Measurements from ENCODE around the gene PACC1. TPM values are rescaled to one million over a fixed set of nuclear protein-coding genes. Genes with fewer than 3 reads are reported as not detected.

PACC1 gene
- total and polyA plus RNA-seq, 2 donors (not counting 3 experiments of a cell fraction or from before 2014, with no cell fraction given), result 21.0 to 22.3 TPM

DNA sequence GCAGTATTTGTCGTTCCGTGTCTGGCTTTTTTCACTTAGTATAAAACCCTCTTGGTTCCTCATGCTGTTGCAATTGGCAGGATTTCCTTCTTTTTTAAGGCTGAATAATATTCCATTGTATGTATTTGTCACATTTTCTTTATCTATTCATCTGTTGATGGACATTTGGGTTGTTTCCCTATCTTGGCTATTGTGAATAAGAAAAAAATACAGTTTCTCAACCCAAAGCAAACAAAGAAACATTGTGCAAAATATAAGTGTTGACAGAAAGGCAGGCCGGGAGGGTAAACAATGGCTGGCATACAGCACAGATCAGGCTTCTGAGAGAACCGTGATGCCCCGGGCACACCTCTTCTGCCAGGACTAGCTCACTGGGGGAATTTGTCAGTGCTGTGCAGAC lies 45.0 kb upstream of the PACC1 start:
- CTCF ChIA-PET, result interaction anchor here (0.6 to 1.0 kb wide), 2 partner anchors 20 to 425 kb away, joined by 3 read pairs; partner anchors contain the start of gene INTS7
- POLR2A ChIA-PET, result no interaction called here
- DNase-seq (ENCODE audit: low read depth, low spot score) (no peak), FAIRE-seq (no peak)
- Histone ChIP-seq H3K27me3 (ENCODE audit: control insufficient read depth in 2 of 2, insufficient read depth in 2 of 2, low read length in 2 of 2) (peaks cover 0 to 4% of the 10 kb centered on the region in 2 experiments), H3K4me1 (ENCODE audit: control insufficient read depth, extremely low read depth, insufficient read depth, low read length) (no peaks in the 10 kb centered on the region), H4K20me1 (replicated peaks; ENCODE audit: control insufficient read depth, extremely low read depth, insufficient read depth, low read length) (no peaks in the 10 kb centered on the region), H3K9me1 (replicated peaks; ENCODE audit: control insufficient read depth, extremely low read depth, insufficient read depth, low read length) (no peaks in the 10 kb centered on the region), H3K9me3 (replicated peaks; ENCODE audit: control insufficient read depth, insufficient read depth, low read length) (no peaks in the 10 kb centered on the region), H3K4me2 (ENCODE audit: insufficient read depth, low read length) (no peak overlapping the region), H3K79me2 (ENCODE audit: control insufficient read depth, insufficient read depth, low read length) (no peaks in the 10 kb centered on the region), H3K27ac (ENCODE audit: insufficient read depth, low read depth, low read length) (no peak overlapping the region), H3K4me3 (replicated peaks in 1 of 3; ENCODE audit: insufficient read depth in 1 of 3, low read depth in 1 of 3, low read length in 3 of 3) (no peak overlapping the region), H3K36me3 (ENCODE audit: control insufficient read depth in 2 of 2, extremely low read depth in 1 of 2, insufficient read depth in 2 of 2, low read length in 2 of 2) (no peaks in the 10 kb centered on the region), H3K9ac (replicated peaks; ENCODE audit: extremely low read depth, insufficient read depth, low read length) (no peak overlapping the region), H2AFZ (ENCODE audit: low read depth, low read length) (no peak overlapping the region)
- TF ChIP-seq FOS (IDR thresholded peaks at IDR 0.05; ENCODE audit: borderline replicate concordance, insufficient read depth, low read length) (no peak), GATA2 (IDR thresholded peaks at IDR 0.05; ENCODE audit: insufficient read depth, insufficient read length, low read depth, low read length) (no peak), POLR2AphosphoS5 (IDR thresholded peaks at IDR 0.05; ENCODE audit: insufficient read depth, low read depth, low read length) (no peak), JUN (IDR thresholded peaks at IDR 0.05; ENCODE audit: borderline replicate concordance, insufficient read depth, insufficient read length, low read depth) (no peak), POLR2A (IDR thresholded peaks at IDR 0.05; ENCODE audit: low read depth, low read length) (no peak), EZH2 (IDR thresholded peaks at IDR 0.05; ENCODE audit: borderline replicate concordance, low read depth, low read length, severe bottlenecking) (no peak), CTCF (IDR thresholded peaks at IDR 0.05; ENCODE audit: extremely low read depth in 1 of 2, insufficient read depth in 1 of 2, low read depth in 1 of 2, low read length in 2 of 2) (no peak), MAX (IDR thresholded peaks at IDR 0.05; ENCODE audit: insufficient read depth, insufficient read length) (no peak), MYC (IDR thresholded peaks at IDR 0.05; ENCODE audit: low read depth, low read length) (no peak)
- no TSS peak for BruUV-seq (replicated peaks)
- intact Hi-C loops (cut with micrococcal nuclease) (no loop called here), dilution Hi-C loops (cut with MboI; ENCODE audit: extremely low pct_ligation_motif_present, low sequenced_read_pairs) (no loop called here)
